SK-N-SH (cell line): Measurements from ENCODE around the gene CPPED1.

ENCODE experiments used
- EZH2phosphoT487 ChIP-seq: fragments of 200-600 bp; sonication (generic); IDR thresholded peaks from 2 replicates; pipeline ENCODE4 v1.6.1; 2017; ENCODE audit warnings: low read depth, mixed run types, mild to moderate bottlenecking, antibody characterized with exemption, moderate library complexity, borderline replicate concordance
- FOXM1 ChIP-seq: IDR thresholded peaks from 2 replicates; pipeline ENCODE4 v1.4.0; 2012; ENCODE audit warnings: low read depth, mild to moderate bottlenecking
- GABPA ChIP-seq: IDR thresholded peaks from 2 replicates; pipeline ENCODE4 v1.4.0; 2012; ENCODE audit warnings: low read depth, mild to moderate bottlenecking
- SMC3 ChIP-seq: IDR thresholded peaks from 2 replicates; pipeline ENCODE4 v1.6.1; 2012; ENCODE audit warnings: low read depth, low read length, improper control_type of control experiment
- TF ChIP-seq, protein P1 (sequence below): IDR thresholded peaks from 2 replicates; pipeline ENCODE4 v1.6.1; 2012; ENCODE audit warnings: mild to moderate bottlenecking, low read depth, low read length, moderate library complexity

DNA sequence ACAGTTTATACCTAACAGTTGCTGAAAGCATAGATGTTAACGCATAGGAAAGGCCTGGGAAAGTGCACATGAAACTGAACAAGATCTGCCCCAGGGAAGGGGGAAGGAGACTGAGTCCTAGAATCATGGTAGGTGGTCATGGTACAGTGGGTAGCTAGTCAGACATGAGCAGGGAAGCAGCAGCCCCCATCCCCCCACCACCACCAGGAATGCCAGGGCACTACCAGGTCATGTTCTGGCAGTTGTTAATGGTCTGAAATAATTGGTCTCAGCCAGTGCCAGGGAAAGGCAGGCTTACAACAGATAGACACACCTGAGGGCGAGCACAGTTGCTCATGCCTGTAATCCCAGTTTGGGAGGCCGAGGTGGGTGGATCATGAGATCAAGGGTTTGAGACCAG lies 185.2 kb downstream of the CPPED1 start:
- no peak for TF ChIP-seq FOXM1
- TF ChIP-seq, protein P1, sequence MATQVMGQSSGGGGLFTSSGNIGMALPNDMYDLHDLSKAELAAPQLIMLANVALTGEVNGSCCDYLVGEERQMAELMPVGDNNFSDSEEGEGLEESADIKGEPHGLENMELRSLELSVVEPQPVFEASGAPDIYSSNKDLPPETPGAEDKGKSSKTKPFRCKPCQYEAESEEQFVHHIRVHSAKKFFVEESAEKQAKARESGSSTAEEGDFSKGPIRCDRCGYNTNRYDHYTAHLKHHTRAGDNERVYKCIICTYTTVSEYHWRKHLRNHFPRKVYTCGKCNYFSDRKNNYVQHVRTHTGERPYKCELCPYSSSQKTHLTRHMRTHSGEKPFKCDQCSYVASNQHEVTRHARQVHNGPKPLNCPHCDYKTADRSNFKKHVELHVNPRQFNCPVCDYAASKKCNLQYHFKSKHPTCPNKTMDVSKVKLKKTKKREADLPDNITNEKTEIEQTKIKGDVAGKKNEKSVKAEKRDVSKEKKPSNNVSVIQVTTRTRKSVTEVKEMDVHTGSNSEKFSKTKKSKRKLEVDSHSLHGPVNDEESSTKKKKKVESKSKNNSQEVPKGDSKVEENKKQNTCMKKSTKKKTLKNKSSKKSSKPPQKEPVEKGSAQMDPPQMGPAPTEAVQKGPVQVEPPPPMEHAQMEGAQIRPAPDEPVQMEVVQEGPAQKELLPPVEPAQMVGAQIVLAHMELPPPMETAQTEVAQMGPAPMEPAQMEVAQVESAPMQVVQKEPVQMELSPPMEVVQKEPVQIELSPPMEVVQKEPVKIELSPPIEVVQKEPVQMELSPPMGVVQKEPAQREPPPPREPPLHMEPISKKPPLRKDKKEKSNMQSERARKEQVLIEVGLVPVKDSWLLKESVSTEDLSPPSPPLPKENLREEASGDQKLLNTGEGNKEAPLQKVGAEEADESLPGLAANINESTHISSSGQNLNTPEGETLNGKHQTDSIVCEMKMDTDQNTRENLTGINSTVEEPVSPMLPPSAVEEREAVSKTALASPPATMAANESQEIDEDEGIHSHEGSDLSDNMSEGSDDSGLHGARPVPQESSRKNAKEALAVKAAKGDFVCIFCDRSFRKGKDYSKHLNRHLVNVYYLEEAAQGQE = no peak
- no peak for TF ChIP-seq EZH2phosphoT487
- no peak for TF ChIP-seq GABPA
- no peak for TF ChIP-seq SMC3
